Natural killer cell (primary cell): Measurements from ENCODE around the gene UNC13B. TPM values are rescaled to one million over a fixed set of nuclear protein-coding genes. Genes with fewer than 3 reads are reported as not detected.

Experiments used
- ATAC-seq, 3 donors: fragments of 150-1000 bp in 2 of 3; fragments of 200-7000 bp in 1 of 3; cut with Tn5 transposase; 1 replicate in 1 of 3; 2 replicates in 2 of 3; pipeline ENCODE4 v1.10.0; 2021; ENCODE audit warnings: mild to moderate bottlenecking in 2 of 3, moderate library complexity in 2 of 3
- DNase-seq, 2 donors: peaks; one replicate each; pipeline versions ENCODE4 v3.0.0 to v3.0.0-alpha.2; 2013 to 2021; ENCODE audit warnings: mixed read lengths in 1 of 2
- H3K27ac ChIP-seq: one replicate; pipeline ENCODE4 v1.5.1; 2013; ENCODE audit warnings: mild to moderate bottlenecking, low read length
- H3K27me3 ChIP-seq: one replicate; pipeline ENCODE4 v1.6.1; 2013; ENCODE audit warnings: low read length; ENCODE audit not compliant: control insufficient read depth, insufficient read depth
- H3K36me3 ChIP-seq: one replicate; pipeline ENCODE4 v1.6.1; 2013; ENCODE audit warnings: low read length; ENCODE audit not compliant: control insufficient read depth, insufficient read depth
- H3K4me1 ChIP-seq: one replicate; pipeline ENCODE4 v1.6.1; 2013; ENCODE audit warnings: low read length; ENCODE audit not compliant: control insufficient read depth, insufficient read depth
- H3K4me3 ChIP-seq: one replicate; pipeline ENCODE4 v1.5.1; 2013; ENCODE audit warnings: low read length
- H3K9me3 ChIP-seq: one replicate; pipeline ENCODE4 v1.6.1; 2013; ENCODE audit warnings: low read length; ENCODE audit not compliant: control insufficient read depth, insufficient read depth
- H3K27ac Mint-ChIP-seq, 2 donors: one replicate each; pipeline ENCODE4 v1.8.0; 2022; ENCODE audit warnings: mild to moderate bottlenecking in 2 of 2, mixed read lengths in 2 of 2, moderate library complexity in 1 of 2
- H3K27me3 Mint-ChIP-seq, 2 donors: one replicate each; pipeline ENCODE4 v1.8.0; 2022; ENCODE audit warnings: low read depth in 2 of 2, mixed read lengths in 2 of 2
- H3K36me3 Mint-ChIP-seq: one replicate; pipeline ENCODE4 v1.8.0; 2022; ENCODE audit warnings: mixed read lengths
- H3K4me1 Mint-ChIP-seq, 2 donors: one replicate each; pipeline ENCODE4 v1.8.0; 2022; ENCODE audit warnings: mixed read lengths in 2 of 2
- H3K4me3 Mint-ChIP-seq: one replicate; pipeline ENCODE4 v1.8.0; 2022; ENCODE audit warnings: mild to moderate bottlenecking, moderate library complexity, mixed read lengths
- H3K9me3 Mint-ChIP-seq, 2 donors: one replicate each; pipeline ENCODE4 v1.8.0; 2022; ENCODE audit warnings: mixed read lengths in 2 of 2
- CTCF ChIP-seq: fragments of 200-600 bp; IDR thresholded peaks from one replicate; pipeline ENCODE4 v1.8.0; 2022; ENCODE audit warnings: antibody characterized with exemption
- WGBS: methylation state at CpG from one replicate; pipeline ENCODE4 v1.1.7; 2013; ENCODE audit warnings: missing lambda C conversion rate; ENCODE audit not compliant: insufficient coverage; 5-methylcytosine and 5-hydroxymethylcytosine counted together
- intact Hi-C: fragments of 100-400 bp; cut with micrococcal nuclease; formaldehyde crosslinking; loops from one replicate; pipeline ENCODE4 v1.14.2; 2022
- total RNA-seq, 4 donors: library from RNA; stranded (reverse); fragments of 120-200 nt in 1 of 4; gene quantifications; one replicate each; pipeline versions ENCODE4 v1.2.3 to v1.2.4, GENCODE V29; 2013 to 2022

Gene UNC13B
- total RNA-seq, 3 donors from 2014 or later (not counting 1 experiment from before 2014, with no cell fraction given): 0.21 to 0.78 (median 0.27) TPM

GRCh38 chr9:35366627-35367026, 204.8 kb downstream of the UNC13B start:
- Mint-ChIP-seq H3K9me3 (no peaks in the 10 kb centered on the region), H3K27ac (no peak overlapping the region), H3K27me3 (peaks cover 0 to 3% of the 10 kb centered on the region in 2 donors), H3K4me1 (no peaks in the 10 kb centered on the region), H3K4me3 (no peak overlapping the region), H3K36me3 (no peaks in the 10 kb centered on the region)
- no peak for TF ChIP-seq CTCF
- 90% methylated on average over 2 of the region's 2 CpGs for WGBS
- Histone ChIP-seq H3K4me1 (no peaks in the 10 kb centered on the region), H3K27ac (no peak overlapping the region), H3K9me3 (no peaks in the 10 kb centered on the region), H3K36me3 (no peaks in the 10 kb centered on the region), H3K4me3 (no peak overlapping the region), H3K27me3 (no peaks in the 10 kb centered on the region)
- intact Hi-C loops: no loop called here
- no peak for DNase-seq
- no peak for ATAC-seq

GRCh38 chr9:35367451-35367850, 205.6 kb downstream of the UNC13B start:
- intact Hi-C loops: no loop called here
- DNase-seq (no peak), ATAC-seq (no peak)
- no peak overlapping the region for H3K4me3 ChIP-seq
- H3K27ac ChIP-seq: no peak overlapping the region
- no peaks in the 10 kb centered on the region for H3K27me3 ChIP-seq
- no peaks in the 10 kb centered on the region for H3K4me1 ChIP-seq
- H3K9me3 ChIP-seq: no peaks in the 10 kb centered on the region
- no peaks in the 10 kb centered on the region for H3K4me1 Mint-ChIP-seq
- WGBS: no CpG with 5 or more reads among the region's 2 CpGs
- no peak overlapping the region for H3K27ac Mint-ChIP-seq
- no peaks in the 10 kb centered on the region for H3K36me3 ChIP-seq
- no peaks in the 10 kb centered on the region for H3K9me3 Mint-ChIP-seq
- no peak for TF ChIP-seq CTCF
- H3K36me3 Mint-ChIP-seq: no peaks in the 10 kb centered on the region
- H3K4me3 Mint-ChIP-seq: no peak overlapping the region
- H3K27me3 Mint-ChIP-seq: peaks cover 0 to 3% of the 10 kb centered on the region in 2 donors

- no peak for ATAC-seq
- Histone ChIP-seq H3K4me1 (no peaks in the 10 kb centered on the region), H3K4me3 (no peak overlapping the region), H3K27me3 (no peaks in the 10 kb centered on the region), H3K27ac (no peak overlapping the region), H3K36me3 (no peaks in the 10 kb centered on the region), H3K9me3 (no peaks in the 10 kb centered on the region)
- peaks cover 0 to 3% of the 10 kb centered on the region in 2 donors for H3K27me3 Mint-ChIP-seq
- H3K36me3 Mint-ChIP-seq: no peaks in the 10 kb centered on the region
- H3K4me1 Mint-ChIP-seq: no peaks in the 10 kb centered on the region
- no peak for TF ChIP-seq CTCF
- WGBS: 84% methylated on average over 5 of the region's 5 CpGs
- H3K4me3 Mint-ChIP-seq: no peak overlapping the region
- no peak for DNase-seq
- no peaks in the 10 kb centered on the region for H3K9me3 Mint-ChIP-seq
- intact Hi-C loops: no loop called here
- no peak overlapping the region for H3K27ac Mint-ChIP-seq
Observed at GRCh38 chr9:35370241-35370640, 208.4 kb downstream of the UNC13B start.

- Mint-ChIP-seq H3K36me3 (no peaks in the 10 kb centered on the region), H3K9me3 (no peaks in the 10 kb centered on the region), H3K4me1 (peaks cover 0 to 5% of the 10 kb centered on the region in 2 donors), H3K27ac (no peak overlapping the region), H3K27me3 (peaks cover 0 to 3% of the 10 kb centered on the region in 2 donors), H3K4me3 (no peak overlapping the region)
- H3K9me3 ChIP-seq: no peaks in the 10 kb centered on the region
- intact Hi-C loops: no loop called here
- H3K27ac ChIP-seq: no peak overlapping the region
- H3K4me3 ChIP-seq: no peak overlapping the region
- no peak for ATAC-seq
- no peak for DNase-seq
- no peak for TF ChIP-seq CTCF
- H3K27me3 ChIP-seq: no peaks in the 10 kb centered on the region
- no peaks in the 10 kb centered on the region for H3K36me3 ChIP-seq
- no peaks in the 10 kb centered on the region for H3K4me1 ChIP-seq
Observed at GRCh38 chr9:35374436-35374835, 212.6 kb downstream of the UNC13B start.
